Skeletal muscle tissue (tissue), 4 donors: Measurements from ENCODE around the gene WTIP. TPM values are rescaled to one million over a fixed set of nuclear protein-coding genes. Genes with fewer than 3 reads are reported as not detected.
A peak's percentile ranks its signal among the peaks of the same experiment; 100 is the strongest.
"Not testable (repeated sequence)": the region's sequence is repeated elsewhere in the genome, so short reads cannot be mapped to it uniquely, and the experiment has no call there.

Experiments
- H3K27ac ChIP-seq: one replicate; pipeline ENCODE4 v1.7.0; 2013; ENCODE audit warnings: mild to moderate bottlenecking, low read depth, low read length, inconsistent platforms
- H3K27me3 ChIP-seq, 3 donors: one replicate each; pipeline ENCODE4 v1.7.0; 2013; ENCODE audit warnings: low read length in 3 of 3; ENCODE audit not compliant: control insufficient read depth in 3 of 3, insufficient read depth in 3 of 3
- H3K36me3 ChIP-seq, 3 donors: one replicate each; pipeline ENCODE4 v1.7.0; 2013; ENCODE audit warnings: low read length in 3 of 3; ENCODE audit not compliant: control insufficient read depth in 3 of 3, insufficient read depth in 3 of 3
- H3K4me1 ChIP-seq, 3 donors: one replicate each; pipeline ENCODE4 v1.7.0; 2013; ENCODE audit warnings: low read length in 3 of 3, mild to moderate bottlenecking in 3 of 3; ENCODE audit not compliant: control insufficient read depth in 3 of 3, insufficient read depth in 3 of 3
- H3K4me3 ChIP-seq, 3 donors: one replicate each; pipeline ENCODE4 v1.7.0; 2013; ENCODE audit warnings: low read length in 3 of 3
- H3K9ac ChIP-seq, 3 donors: one replicate each; pipeline ENCODE4 v1.7.0; 2013; ENCODE audit warnings: low read length in 3 of 3, mild to moderate bottlenecking in 3 of 3, moderate library complexity in 2 of 3, low read depth in 1 of 3
- H3K9me3 ChIP-seq, 3 donors: one replicate each; pipeline ENCODE4 v1.7.0; 2013; ENCODE audit warnings: low read length in 3 of 3; ENCODE audit not compliant: control insufficient read depth in 3 of 3
- total RNA-seq: library from RNA; depleted of rRNA; stranded (reverse); fragments of >200 nt; gene quantifications from one replicate; pipeline ENCODE4 v1.2.3, GENCODE V29; 2014
- donor health status: Osteomylitis.

The WTIP gene
- total RNA-seq, 1 donor from 2014 or later, result 12.0 TPM

GRCh38 chr19:34475975-34476594, 5.5 kb upstream of the WTIP start:
- H3K4me3 ChIP-seq, result no peak overlapping the region
- H3K4me1 ChIP-seq, result peaks cover 0 to 14% (median 9%) of the 10 kb centered on the region in 3 donors
- H3K27me3 ChIP-seq, result peaks cover 0 to 13% (median 0%) of the 10 kb centered on the region in 3 donors
- no peaks in the 10 kb centered on the region for H3K9me3 ChIP-seq
- peaks cover 9 to 18% (median 16%) of the 10 kb centered on the region in 3 donors for H3K36me3 ChIP-seq
- H3K9ac ChIP-seq, result no peak overlapping the region
- no peak overlapping the region for H3K27ac ChIP-seq

- not testable (repeated sequence) for H3K4me3 ChIP-seq, H3K9ac ChIP-seq, H3K9me3 ChIP-seq, H3K27ac ChIP-seq, H3K36me3 ChIP-seq
- peaks cover 0 to 19% (median 7%) of the 10 kb centered on the region in 3 donors for H3K27me3 ChIP-seq
- H3K4me1 ChIP-seq, result peaks cover 7 to 16% (median 8%) of the 10 kb centered on the region in 3 donors
These were observed 3.1 kb upstream of the WTIP start for GRCh38 chr19:34478496-34478895.

- Histone ChIP-seq H3K4me1 (peaks cover 9 to 17% (median 11%) of the 10 kb centered on the region in 3 donors), H3K9ac (no peak overlapping the region), H3K9me3 (no peaks in the 10 kb centered on the region), H3K27me3 (peaks cover 0 to 21% (median 7%) of the 10 kb centered on the region in 3 donors), H3K27ac (no peak overlapping the region), H3K4me3 (no peak overlapping the region), H3K36me3 (no peaks in the 10 kb centered on the region)
These were observed 2.2 kb upstream of the WTIP start for GRCh38 chr19:34479396-34479795.

GRCh38 chr19:34480491-34480890, 1.1 kb upstream of the WTIP start:
- H3K4me1 ChIP-seq, result peaks cover 9 to 14% (median 13%) of the 10 kb centered on the region in 3 donors
- H3K36me3 ChIP-seq, result no peaks in the 10 kb centered on the region
- H3K27ac ChIP-seq, result peak overlapping the region; percentile 68
- H3K9me3 ChIP-seq, result no peaks in the 10 kb centered on the region
- peak overlapping the region in 2 of 3 donors; percentile 56 to 74 for H3K9ac ChIP-seq
- peaks cover 0 to 21% (median 7%) of the 10 kb centered on the region in 3 donors for H3K27me3 ChIP-seq
- H3K4me3 ChIP-seq, result peak overlapping the region in 2 of 3 donors; percentile 43 to 60

GRCh38 chr19:34481861-34482379, 362 bp downstream of the WTIP start:
- Histone ChIP-seq H3K9ac (peak overlapping the region in 2 of 3 donors; percentile 51 to 74), H3K27me3 (peaks cover 0 to 21% (median 7%) of the 10 kb centered on the region in 3 donors), H3K4me3 (peak overlapping the region in 2 of 3 donors; percentile 54 to 73), H3K36me3 (no peaks in the 10 kb centered on the region), H3K27ac (no peak overlapping the region), H3K9me3 (no peaks in the 10 kb centered on the region), H3K4me1 (peaks cover 9 to 15% (median 12%) of the 10 kb centered on the region in 3 donors)

- Histone ChIP-seq H3K27me3 (peaks cover 0 to 20% (median 7%) of the 10 kb centered on the region in 3 donors), H3K4me3 (peak overlapping the region; percentile 54 to 75 (median 73)), H3K27ac (no peak overlapping the region), H3K9me3 (no peaks in the 10 kb centered on the region), H3K4me1 (peaks cover 9 to 15% (median 12%) of the 10 kb centered on the region in 3 donors), H3K9ac (peak overlapping the region; percentile 34 to 77 (median 74)), H3K36me3 (no peaks in the 10 kb centered on the region)
These were observed 1.1 kb downstream of the WTIP start for GRCh38 chr19:34482380-34483250.

- Histone ChIP-seq H3K27me3 (peaks cover 0 to 16% (median 7%) of the 10 kb centered on the region in 3 donors), H3K9ac (no peak overlapping the region), H3K9me3 (no peaks in the 10 kb centered on the region), H3K4me3 (peak overlapping the region in 1 of 3 donors; percentile 45), H3K36me3 (no peaks in the 10 kb centered on the region), H3K27ac (no peak overlapping the region), H3K4me1 (peaks cover 9 to 15% (median 12%) of the 10 kb centered on the region in 3 donors)
These were observed 2.8 kb downstream of the WTIP start for GRCh38 chr19:34484328-34484727.

GRCh38 chr19:34485831-34486230, 4.3 kb downstream of the WTIP start:
- Histone ChIP-seq H3K36me3 (peaks cover 3 to 6% (median 4%) of the 10 kb centered on the region in 3 donors), H3K9ac (no peak overlapping the region), H3K9me3 (no peaks in the 10 kb centered on the region), H3K4me1 (peaks cover 9 to 15% (median 10%) of the 10 kb centered on the region in 3 donors), H3K27me3 (peaks cover 0 to 11% (median 7%) of the 10 kb centered on the region in 3 donors), H3K4me3 (no peak overlapping the region), H3K27ac (no peak overlapping the region)

GRCh38 chr19:34487651-34488051, 6.1 kb downstream of the WTIP start:
- Histone ChIP-seq H3K4me1 (peaks cover 5 to 13% (median 8%) of the 10 kb centered on the region in 3 donors), H3K27me3 (peaks cover 0 to 6% (median 5%) of the 10 kb centered on the region in 3 donors), H3K9ac (no peak overlapping the region), H3K4me3 (no peak overlapping the region), H3K36me3 (peaks cover 3 to 6% (median 4%) of the 10 kb centered on the region in 3 donors), H3K27ac (no peak overlapping the region), H3K9me3 (no peaks in the 10 kb centered on the region)
